ENCODE data around the gene PDF. TPM values are rescaled to one million over a fixed set of nuclear protein-coding genes. Genes with fewer than 3 reads are reported as not detected.

The PDF gene
- polyA plus RNA-seq, 4 donors: 3.8 to 18.1 (median 8.6) TPM

Other genes starting within 250 kb of the PDF start
- 1 to 10 TPM in 2 of 4 donors, under 1 TPM in 2; 0.67 to 5.3 (median 0.94) TPM for gene HAS3, start 224.9 kb downstream of the PDF start, polyA plus RNA-seq
- gene CHTF8, start 198.0 kb downstream of the PDF start, polyA plus RNA-seq: 100 to 1,000 TPM in 1 of 4 donors, 10 to 100 TPM in 3; 62.4 to 109 (median 74.6) TPM
- 10 to 100 TPM in 3 of 4 donors, 1 to 10 TPM in 1; 6.3 to 25.7 (median 19.1) TPM for gene UTP4, start 197.9 kb downstream of the PDF start, polyA plus RNA-seq
- gene SNTB2, start 143.4 kb downstream of the PDF start, polyA plus RNA-seq: 1 to 10 TPM; 1.9 to 7.2 (median 5.3) TPM
- 10 to 100 TPM; 23.0 to 43.7 (median 41.6) TPM for gene VPS4A, start 19.2 kb downstream of the PDF start, polyA plus RNA-seq
- gene COG8, start 9.0 kb upstream of the PDF start, polyA plus RNA-seq: 10 to 100 TPM; 13.0 to 32.9 (median 19.3) TPM
- gene NIP7, start 9.2 kb upstream of the PDF start, polyA plus RNA-seq: 10 to 100 TPM; 15.1 to 23.4 (median 15.8) TPM
- 1 to 10 TPM in 3 of 4 donors, not detected in 1; 4.5 to 5.7 (median 5.6) TPM for gene TMED6, start 21.2 kb upstream of the PDF start, polyA plus RNA-seq
- gene TERF2, start 55.4 kb upstream of the PDF start, polyA plus RNA-seq: 10 to 100 TPM; 11.1 to 22.8 (median 13.2) TPM
- 100 to 1,000 TPM in 1 of 4 donors, 10 to 100 TPM in 3; 85.4 to 102 (median 93.9) TPM for gene CYB5B, start 94.0 kb upstream of the PDF start, polyA plus RNA-seq
- gene NFAT5, start 235.4 kb upstream of the PDF start, polyA plus RNA-seq: 10 to 100 TPM in 1 of 4 donors, 1 to 10 TPM in 2, under 1 TPM in 1; 0.89 to 24.7 (median 3.3) TPM

Measured in small intestine (tissue), 4 donors.